HEK293 (cell line): ENCODE measurements around the gene HIVEP2.

Experiments
- CTCF ChIA-PET: fragments of 350-600 bp; formaldehyde crosslinking; extraction: SDS; loops from one replicate; lab custom pipeline; 2021; ENCODE audit warnings: antibody characterized with exemption; lab: Yijun Ruan, JAX
- POLR2A ChIA-PET: fragments of 300-600 bp; formaldehyde crosslinking; extraction: SDS; loops from one replicate; lab custom pipeline; 2020; ENCODE audit warnings: antibody characterized with exemption, inconsistent platforms; lab: Yijun Ruan, JAX
- H3K27ac ChIP-seq: fragments of 200-500 bp; sonication (Bioruptor generic); 2 replicates; pipeline ENCODE4 v1.5.1; 2014; ENCODE audit warnings: low read depth, low read length, control low read depth, inconsistent platforms; ENCODE audit errors: extremely low read depth
- H3K36me3 ChIP-seq, 2 experiments: fragments of 200-500 bp in 1 of 2; sonication (Bioruptor generic) in 1 of 2; 1 replicate in 1 of 2; 2 replicates in 1 of 2; pipeline ENCODE4 v1.5.1; 2014 to 2017; ENCODE audit warnings: inconsistent platforms in 2 of 2, low read length in 2 of 2; ENCODE audit not compliant: control insufficient read depth in 2 of 2, insufficient read depth in 1 of 2
- H3K4me1 ChIP-seq: fragments of 200-500 bp; sonication (Bioruptor generic); 2 replicates; pipeline ENCODE4 v1.5.1; 2014; ENCODE audit warnings: mild to moderate bottlenecking, low read length, inconsistent platforms; ENCODE audit not compliant: control insufficient read depth, insufficient read depth
- H3K4me3 ChIP-seq: 2 replicates; pipeline ENCODE4 v1.5.1; 2011; ENCODE audit warnings: low read depth, mild to moderate bottlenecking, control low read depth, low read length, moderate library complexity
- H3K9me3 ChIP-seq: fragments of 200-500 bp; sonication (Bioruptor generic); 2 replicates; pipeline ENCODE4 v1.5.1; 2014; ENCODE audit warnings: low read depth, low read length, inconsistent platforms; ENCODE audit not compliant: control insufficient read depth, insufficient read depth
- OVOL3 ChIP-seq: fragments of 450-650 bp; formaldehyde crosslinking; IDR thresholded peaks from 2 replicates; pipeline ENCODE4 v1.5.1; 2016; ENCODE audit warnings: missing biosample characterization, missing genetic modification characterization
- ZNF140 ChIP-seq: fragments of 450-650 bp; formaldehyde crosslinking; IDR thresholded peaks from 2 replicates; pipeline ENCODE4 v1.5.1; 2016; ENCODE audit warnings: missing biosample characterization, missing genetic modification characterization
- ZNF2 ChIP-seq: fragments of 450-650 bp; formaldehyde crosslinking; IDR thresholded peaks from 2 replicates; pipeline ENCODE4 v1.5.1; 2016; ENCODE audit warnings: missing biosample characterization, missing genetic modification characterization
- ZNF292 ChIP-seq: fragments of 450-650 bp; formaldehyde crosslinking; IDR thresholded peaks from 2 replicates; pipeline ENCODE4 v1.5.1; 2016; ENCODE audit warnings: low read depth, missing biosample characterization, missing genetic modification characterization, borderline replicate concordance
- ZNF521 ChIP-seq: fragments of 450-650 bp; formaldehyde crosslinking; IDR thresholded peaks from 2 replicates; pipeline ENCODE4 v1.5.1; 2017; ENCODE audit warnings: missing biosample characterization, mild to moderate bottlenecking, missing genetic modification characterization
- ZNF560 ChIP-seq: fragments of 450-650 bp; formaldehyde crosslinking; IDR thresholded peaks from 2 replicates; pipeline ENCODE4 v1.5.1; 2017; ENCODE audit warnings: missing biosample characterization, missing genetic modification characterization, borderline replicate concordance
- ZNF596 ChIP-seq: fragments of 450-650 bp; IDR thresholded peaks from 2 replicates; pipeline ENCODE4 v1.5.0; 2018; ENCODE audit warnings: missing biosample characterization, mild to moderate bottlenecking, missing genetic modification characterization, moderate library complexity
- ZNF837 ChIP-seq: fragments of 450-650 bp; formaldehyde crosslinking; IDR thresholded peaks from 2 replicates; pipeline ENCODE4 v1.5.1; 2016; ENCODE audit warnings: missing biosample characterization, missing genetic modification characterization
- TF ChIP-seq, protein P1 (sequence below): fragments of 450-650 bp; formaldehyde crosslinking; IDR thresholded peaks from 2 replicates; pipeline ENCODE4 v1.5.1; 2016; ENCODE audit warnings: missing biosample characterization, missing genetic modification characterization
- TF ChIP-seq, protein P2 (sequence below): fragments of 450-650 bp; formaldehyde crosslinking; IDR thresholded peaks from 2 replicates; pipeline ENCODE4 v1.5.1; 2016; ENCODE audit warnings: missing biosample characterization, missing genetic modification characterization
- TF ChIP-seq, protein P3 (sequence below): fragments of 450-650 bp; formaldehyde crosslinking; IDR thresholded peaks from 2 replicates; pipeline ENCODE4 v1.5.1; 2016; ENCODE audit warnings: missing biosample characterization, missing genetic modification characterization
- TF ChIP-seq, protein P4 (sequence below): fragments of 450-650 bp; formaldehyde crosslinking; IDR thresholded peaks from 2 replicates; pipeline ENCODE4 v1.5.0; 2017; ENCODE audit warnings: missing biosample characterization, missing genetic modification characterization, borderline replicate concordance
- TF ChIP-seq, protein P5 (sequence below): fragments of 450-650 bp; formaldehyde crosslinking; IDR thresholded peaks from 2 replicates; pipeline ENCODE4 v1.5.1; 2016; ENCODE audit warnings: missing biosample characterization, missing genetic modification characterization
- TF ChIP-seq, protein P6 (sequence below): fragments of 450-650 bp; formaldehyde crosslinking; IDR thresholded peaks from 2 replicates; pipeline ENCODE4 v1.5.1; 2016; ENCODE audit warnings: missing biosample characterization, missing genetic modification characterization
- TF ChIP-seq, protein P7 (sequence below): IDR thresholded peaks from 2 replicates; pipeline ENCODE4 v1.6.1; 2011; ENCODE audit warnings: mild to moderate bottlenecking, low read depth, low read length, borderline replicate concordance

The HIVEP2 gene

DNA sequence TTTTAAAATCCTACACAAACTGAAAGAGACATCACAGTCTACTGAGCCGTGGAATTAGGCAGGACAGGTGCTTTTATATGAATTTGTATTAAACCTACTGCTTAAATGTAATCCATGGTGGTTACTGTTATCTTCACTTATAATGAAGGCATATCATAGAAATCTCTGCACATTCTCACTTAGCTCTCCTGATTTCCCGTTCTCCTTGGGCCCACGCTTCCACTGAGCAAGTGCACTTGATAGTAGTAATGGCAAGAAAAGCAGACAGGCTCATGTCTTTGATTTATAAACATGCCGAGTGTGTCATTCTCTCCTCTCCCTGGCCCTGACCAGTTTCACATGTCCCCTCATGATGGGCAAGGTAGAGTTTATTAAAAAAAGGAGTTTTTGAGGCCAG, 186.3 kb downstream of the HIVEP2 start (continued):
- no peak for TF ChIP-seq ZNF292 (tag by site-specific recombination)
- TF ChIP-seq, protein P1, sequence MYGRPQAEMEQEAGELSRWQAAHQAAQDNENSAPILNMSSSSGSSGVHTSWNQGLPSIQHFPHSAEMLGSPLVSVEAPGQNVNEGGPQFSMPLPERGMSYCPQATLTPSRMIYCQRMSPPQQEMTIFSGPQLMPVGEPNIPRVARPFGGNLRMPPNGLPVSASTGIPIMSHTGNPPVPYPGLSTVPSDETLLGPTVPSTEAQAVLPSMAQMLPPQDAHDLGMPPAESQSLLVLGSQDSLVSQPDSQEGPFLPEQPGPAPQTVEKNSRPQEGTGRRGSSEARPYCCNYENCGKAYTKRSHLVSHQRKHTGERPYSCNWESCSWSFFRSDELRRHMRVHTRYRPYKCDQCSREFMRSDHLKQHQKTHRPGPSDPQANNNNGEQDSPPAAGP (tag by site-specific recombination) = no peak
- no peak for TF ChIP-seq ZNF596 (tag by site-specific recombination)

DNA sequence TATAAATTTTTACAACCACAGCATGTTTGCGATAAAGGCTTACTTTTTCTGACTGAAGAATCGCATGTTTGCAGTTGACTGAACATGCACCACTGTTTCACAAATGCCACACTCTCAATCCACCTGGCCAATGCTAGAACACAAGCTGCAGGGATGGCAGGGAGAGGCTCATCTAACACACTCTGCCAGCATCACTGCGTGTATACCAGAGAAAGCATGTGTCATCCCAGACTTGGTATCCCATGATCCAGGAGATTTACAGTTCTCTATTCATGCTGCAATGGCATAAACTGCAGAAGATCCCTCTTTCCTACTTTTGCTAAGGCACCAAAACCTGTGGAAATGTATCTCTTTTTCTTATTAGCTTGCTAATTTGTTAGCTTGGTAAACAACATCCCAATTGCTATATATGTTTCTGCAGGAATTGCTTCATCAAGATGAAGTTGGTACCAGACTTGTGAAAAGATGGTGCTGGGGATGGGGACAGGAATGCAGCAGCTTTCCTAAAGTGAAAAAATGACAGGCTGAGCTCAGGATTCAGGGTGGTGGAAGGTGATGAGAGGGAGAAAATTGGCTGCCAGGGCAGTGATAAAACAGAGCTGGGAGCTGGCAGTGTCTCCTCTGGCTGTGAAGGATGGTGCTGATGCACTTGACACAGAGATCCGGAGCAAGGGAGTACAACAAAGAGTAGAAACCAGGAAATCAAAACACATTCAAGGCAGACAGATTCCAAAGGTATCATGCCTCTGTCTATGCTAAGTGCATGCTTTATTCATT, 186.9 kb downstream of the HIVEP2 start:
- Histone ChIP-seq H3K4me3 (no peak overlapping the region), H3K27ac (no peak overlapping the region), H3K9me3 (no peaks in the 10 kb centered on the region), H3K4me1 (no peaks in the 10 kb centered on the region), H3K36me3 (peaks cover 0 to 43% of the 10 kb centered on the region in 2 experiments)
- TF ChIP-seq, protein P2, sequence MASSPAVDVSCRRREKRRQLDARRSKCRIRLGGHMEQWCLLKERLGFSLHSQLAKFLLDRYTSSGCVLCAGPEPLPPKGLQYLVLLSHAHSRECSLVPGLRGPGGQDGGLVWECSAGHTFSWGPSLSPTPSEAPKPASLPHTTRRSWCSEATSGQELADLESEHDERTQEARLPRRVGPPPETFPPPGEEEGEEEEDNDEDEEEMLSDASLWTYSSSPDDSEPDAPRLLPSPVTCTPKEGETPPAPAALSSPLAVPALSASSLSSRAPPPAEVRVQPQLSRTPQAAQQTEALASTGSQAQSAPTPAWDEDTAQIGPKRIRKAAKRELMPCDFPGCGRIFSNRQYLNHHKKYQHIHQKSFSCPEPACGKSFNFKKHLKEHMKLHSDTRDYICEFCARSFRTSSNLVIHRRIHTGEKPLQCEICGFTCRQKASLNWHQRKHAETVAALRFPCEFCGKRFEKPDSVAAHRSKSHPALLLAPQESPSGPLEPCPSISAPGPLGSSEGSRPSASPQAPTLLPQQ (tag by site-specific recombination) = no peak
- TF ChIP-seq, protein P3, sequence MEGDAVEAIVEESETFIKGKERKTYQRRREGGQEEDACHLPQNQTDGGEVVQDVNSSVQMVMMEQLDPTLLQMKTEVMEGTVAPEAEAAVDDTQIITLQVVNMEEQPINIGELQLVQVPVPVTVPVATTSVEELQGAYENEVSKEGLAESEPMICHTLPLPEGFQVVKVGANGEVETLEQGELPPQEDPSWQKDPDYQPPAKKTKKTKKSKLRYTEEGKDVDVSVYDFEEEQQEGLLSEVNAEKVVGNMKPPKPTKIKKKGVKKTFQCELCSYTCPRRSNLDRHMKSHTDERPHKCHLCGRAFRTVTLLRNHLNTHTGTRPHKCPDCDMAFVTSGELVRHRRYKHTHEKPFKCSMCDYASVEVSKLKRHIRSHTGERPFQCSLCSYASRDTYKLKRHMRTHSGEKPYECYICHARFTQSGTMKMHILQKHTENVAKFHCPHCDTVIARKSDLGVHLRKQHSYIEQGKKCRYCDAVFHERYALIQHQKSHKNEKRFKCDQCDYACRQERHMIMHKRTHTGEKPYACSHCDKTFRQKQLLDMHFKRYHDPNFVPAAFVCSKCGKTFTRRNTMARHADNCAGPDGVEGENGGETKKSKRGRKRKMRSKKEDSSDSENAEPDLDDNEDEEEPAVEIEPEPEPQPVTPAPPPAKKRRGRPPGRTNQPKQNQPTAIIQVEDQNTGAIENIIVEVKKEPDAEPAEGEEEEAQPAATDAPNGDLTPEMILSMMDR (tag by site-specific recombination) = no peak
- POLR2A ChIA-PET = no interaction called here
- CTCF ChIA-PET = no interaction called here

DNA sequence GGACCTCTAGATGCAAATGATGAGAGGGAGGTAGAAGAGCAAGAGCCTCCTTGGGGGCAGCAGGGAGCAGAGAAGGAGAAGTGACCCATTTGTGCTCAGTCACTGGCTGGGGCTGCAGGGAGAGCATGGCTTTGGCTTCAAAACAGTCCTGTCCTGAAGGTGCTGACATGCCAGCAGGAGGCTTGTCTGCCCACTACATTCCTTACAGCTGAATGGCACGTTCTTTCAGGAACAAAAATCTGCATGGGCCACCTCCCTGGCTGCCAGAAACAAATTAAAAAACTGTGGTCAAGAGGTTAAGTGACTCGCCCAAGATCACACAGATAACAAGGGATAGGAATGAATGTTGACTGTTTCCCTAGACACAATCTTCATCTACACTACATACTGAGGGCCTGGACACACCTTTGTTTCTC, 188.8 kb downstream of the HIVEP2 start:
- CTCF ChIA-PET = interaction anchor here (0.5 to 0.9 kb wide), 2 partner anchors 8 to 252 kb away, joined by 3 read pairs; no protein-coding TSS in a partner anchor
- POLR2A ChIA-PET = no interaction called here
- H3K36me3 ChIP-seq = peaks cover 0 to 46% of the 10 kb centered on the region in 2 experiments
- TF ChIP-seq OVOL3 (no peak), ZNF560 (tag by site-specific recombination) (no peak), ZNF837 (tag by site-specific recombination) (no peak), ZNF140 (no peak), ZNF521 (tag by site-specific recombination) (no peak), ZNF2 (no peak)
- TF ChIP-seq, protein P4, sequence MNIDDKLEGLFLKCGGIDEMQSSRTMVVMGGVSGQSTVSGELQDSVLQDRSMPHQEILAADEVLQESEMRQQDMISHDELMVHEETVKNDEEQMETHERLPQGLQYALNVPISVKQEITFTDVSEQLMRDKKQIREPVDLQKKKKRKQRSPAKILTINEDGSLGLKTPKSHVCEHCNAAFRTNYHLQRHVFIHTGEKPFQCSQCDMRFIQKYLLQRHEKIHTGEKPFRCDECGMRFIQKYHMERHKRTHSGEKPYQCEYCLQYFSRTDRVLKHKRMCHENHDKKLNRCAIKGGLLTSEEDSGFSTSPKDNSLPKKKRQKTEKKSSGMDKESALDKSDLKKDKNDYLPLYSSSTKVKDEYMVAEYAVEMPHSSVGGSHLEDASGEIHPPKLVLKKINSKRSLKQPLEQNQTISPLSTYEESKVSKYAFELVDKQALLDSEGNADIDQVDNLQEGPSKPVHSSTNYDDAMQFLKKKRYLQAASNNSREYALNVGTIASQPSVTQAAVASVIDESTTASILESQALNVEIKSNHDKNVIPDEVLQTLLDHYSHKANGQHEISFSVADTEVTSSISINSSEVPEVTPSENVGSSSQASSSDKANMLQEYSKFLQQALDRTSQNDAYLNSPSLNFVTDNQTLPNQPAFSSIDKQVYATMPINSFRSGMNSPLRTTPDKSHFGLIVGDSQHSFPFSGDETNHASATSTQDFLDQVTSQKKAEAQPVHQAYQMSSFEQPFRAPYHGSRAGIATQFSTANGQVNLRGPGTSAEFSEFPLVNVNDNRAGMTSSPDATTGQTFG (tag by site-specific recombination) = no peak
- TF ChIP-seq, protein P5, sequence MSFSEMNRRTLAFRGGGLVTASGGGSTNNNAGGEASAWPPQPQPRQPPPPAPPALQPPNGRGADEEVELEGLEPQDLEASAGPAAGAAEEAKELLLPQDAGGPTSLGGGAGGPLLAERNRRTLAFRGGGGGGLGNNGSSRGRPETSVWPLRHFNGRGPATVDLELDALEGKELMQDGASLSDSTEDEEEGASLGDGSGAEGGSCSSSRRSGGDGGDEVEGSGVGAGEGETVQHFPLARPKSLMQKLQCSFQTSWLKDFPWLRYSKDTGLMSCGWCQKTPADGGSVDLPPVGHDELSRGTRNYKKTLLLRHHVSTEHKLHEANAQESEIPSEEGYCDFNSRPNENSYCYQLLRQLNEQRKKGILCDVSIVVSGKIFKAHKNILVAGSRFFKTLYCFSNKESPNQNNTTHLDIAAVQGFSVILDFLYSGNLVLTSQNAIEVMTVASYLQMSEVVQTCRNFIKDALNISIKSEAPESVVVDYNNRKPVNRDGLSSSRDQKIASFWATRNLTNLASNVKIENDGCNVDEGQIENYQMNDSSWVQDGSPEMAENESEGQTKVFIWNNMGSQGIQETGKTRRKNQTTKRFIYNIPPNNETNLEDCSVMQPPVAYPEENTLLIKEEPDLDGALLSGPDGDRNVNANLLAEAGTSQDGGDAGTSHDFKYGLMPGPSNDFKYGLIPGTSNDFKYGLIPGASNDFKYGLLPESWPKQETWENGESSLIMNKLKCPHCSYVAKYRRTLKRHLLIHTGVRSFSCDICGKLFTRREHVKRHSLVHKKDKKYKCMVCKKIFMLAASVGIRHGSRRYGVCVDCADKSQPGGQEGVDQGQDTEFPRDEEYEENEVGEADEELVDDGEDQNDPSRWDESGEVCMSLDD = no peak
- TF ChIP-seq, protein P6, sequence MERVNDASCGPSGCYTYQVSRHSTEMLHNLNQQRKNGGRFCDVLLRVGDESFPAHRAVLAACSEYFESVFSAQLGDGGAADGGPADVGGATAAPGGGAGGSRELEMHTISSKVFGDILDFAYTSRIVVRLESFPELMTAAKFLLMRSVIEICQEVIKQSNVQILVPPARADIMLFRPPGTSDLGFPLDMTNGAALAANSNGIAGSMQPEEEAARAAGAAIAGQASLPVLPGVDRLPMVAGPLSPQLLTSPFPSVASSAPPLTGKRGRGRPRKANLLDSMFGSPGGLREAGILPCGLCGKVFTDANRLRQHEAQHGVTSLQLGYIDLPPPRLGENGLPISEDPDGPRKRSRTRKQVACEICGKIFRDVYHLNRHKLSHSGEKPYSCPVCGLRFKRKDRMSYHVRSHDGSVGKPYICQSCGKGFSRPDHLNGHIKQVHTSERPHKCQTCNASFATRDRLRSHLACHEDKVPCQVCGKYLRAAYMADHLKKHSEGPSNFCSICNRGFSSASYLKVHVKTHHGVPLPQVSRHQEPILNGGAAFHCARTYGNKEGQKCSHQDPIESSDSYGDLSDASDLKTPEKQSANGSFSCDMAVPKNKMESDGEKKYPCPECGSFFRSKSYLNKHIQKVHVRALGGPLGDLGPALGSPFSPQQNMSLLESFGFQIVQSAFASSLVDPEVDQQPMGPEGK (tag by site-specific recombination) = no peak
- TF ChIP-seq, protein P7, sequence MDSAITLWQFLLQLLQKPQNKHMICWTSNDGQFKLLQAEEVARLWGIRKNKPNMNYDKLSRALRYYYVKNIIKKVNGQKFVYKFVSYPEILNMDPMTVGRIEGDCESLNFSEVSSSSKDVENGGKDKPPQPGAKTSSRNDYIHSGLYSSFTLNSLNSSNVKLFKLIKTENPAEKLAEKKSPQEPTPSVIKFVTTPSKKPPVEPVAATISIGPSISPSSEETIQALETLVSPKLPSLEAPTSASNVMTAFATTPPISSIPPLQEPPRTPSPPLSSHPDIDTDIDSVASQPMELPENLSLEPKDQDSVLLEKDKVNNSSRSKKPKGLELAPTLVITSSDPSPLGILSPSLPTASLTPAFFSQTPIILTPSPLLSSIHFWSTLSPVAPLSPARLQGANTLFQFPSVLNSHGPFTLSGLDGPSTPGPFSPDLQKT = no peak

More for the DNA sequence above, 188.8 kb downstream of the HIVEP2 start:
- Histone ChIP-seq H3K27ac (no peak overlapping the region), H3K4me1 (no peaks in the 10 kb centered on the region), H3K4me3 (no peak overlapping the region), H3K9me3 (no peaks in the 10 kb centered on the region)
